ENCODE results near the gene NAA16. TPM values are rescaled to one million over a fixed set of nuclear protein-coding genes. Genes with fewer than 3 reads are reported as not detected.

Gene NAA16
- total RNA-seq, 1 experiment from 2014 or later: 27.2 TPM

DNA sequence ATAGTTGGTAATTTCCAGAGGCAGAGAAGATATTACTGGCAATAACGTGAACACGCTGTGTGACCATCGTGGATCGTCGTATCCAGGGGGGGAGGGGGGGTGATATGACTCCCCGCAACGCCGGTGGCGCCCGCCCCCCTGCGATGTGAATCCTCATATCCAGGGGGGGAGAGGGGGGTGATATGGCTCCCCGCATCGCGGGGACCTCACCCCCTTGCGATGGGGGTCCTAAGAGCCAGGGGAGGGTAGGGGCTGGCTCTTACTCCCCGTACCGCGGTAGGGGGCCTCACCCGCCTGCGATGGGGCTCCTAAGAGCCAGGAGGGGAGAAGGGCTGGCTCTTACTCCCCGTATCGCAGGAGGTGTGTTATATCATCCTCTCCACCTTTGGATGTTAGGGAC, 115.0 kb downstream of the NAA16 start:
- DNase-seq (ENCODE audit: low spot score): no peak
- Histone ChIP-seq H3K4me3 (ENCODE audit: low read depth, low read length, poor library complexity, severe bottlenecking) (no peak overlapping the region), H3K4me1 (ENCODE audit: insufficient read depth, low read length, poor library complexity, severe bottlenecking) (no peaks in the 10 kb centered on the region), H3K27me3 (replicated peaks; ENCODE audit: insufficient read depth, low read depth, low read length, poor library complexity) (no peaks in the 10 kb centered on the region), H3K27ac (ENCODE audit: low read depth, low read length, poor library complexity, severe bottlenecking) (no peak overlapping the region), H3K9me3 (ENCODE audit: low read depth, low read length, poor library complexity, severe bottlenecking) (no peaks in the 10 kb centered on the region), H3K36me3 (ENCODE audit: insufficient read depth, low read length, poor library complexity, severe bottlenecking) (no peaks in the 10 kb centered on the region)
- BruUV-seq (replicated peaks): no TSS peak
- intact Hi-C loops (cut with micrococcal nuclease; ENCODE audit: unreplicated experiment): no loop called here
- CTCF ChIA-PET: no interaction called here
- TF ChIP-seq, protein P1, sequence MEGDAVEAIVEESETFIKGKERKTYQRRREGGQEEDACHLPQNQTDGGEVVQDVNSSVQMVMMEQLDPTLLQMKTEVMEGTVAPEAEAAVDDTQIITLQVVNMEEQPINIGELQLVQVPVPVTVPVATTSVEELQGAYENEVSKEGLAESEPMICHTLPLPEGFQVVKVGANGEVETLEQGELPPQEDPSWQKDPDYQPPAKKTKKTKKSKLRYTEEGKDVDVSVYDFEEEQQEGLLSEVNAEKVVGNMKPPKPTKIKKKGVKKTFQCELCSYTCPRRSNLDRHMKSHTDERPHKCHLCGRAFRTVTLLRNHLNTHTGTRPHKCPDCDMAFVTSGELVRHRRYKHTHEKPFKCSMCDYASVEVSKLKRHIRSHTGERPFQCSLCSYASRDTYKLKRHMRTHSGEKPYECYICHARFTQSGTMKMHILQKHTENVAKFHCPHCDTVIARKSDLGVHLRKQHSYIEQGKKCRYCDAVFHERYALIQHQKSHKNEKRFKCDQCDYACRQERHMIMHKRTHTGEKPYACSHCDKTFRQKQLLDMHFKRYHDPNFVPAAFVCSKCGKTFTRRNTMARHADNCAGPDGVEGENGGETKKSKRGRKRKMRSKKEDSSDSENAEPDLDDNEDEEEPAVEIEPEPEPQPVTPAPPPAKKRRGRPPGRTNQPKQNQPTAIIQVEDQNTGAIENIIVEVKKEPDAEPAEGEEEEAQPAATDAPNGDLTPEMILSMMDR (conservative IDR thresholded peaks at IDR 0.05; ENCODE audit: low read depth, low read length): no peak
- TF ChIP-seq EZH2 (IDR thresholded peaks at IDR 0.05; ENCODE audit: borderline replicate concordance, low read depth, low read length, poor library complexity, severe bottlenecking): no peak
- POLR2A ChIA-PET (ENCODE audit: low non-redundant PET): no interaction called here

Other genes starting within 250 kb of the NAA16 start
- 11.9 and 12.5 TPM in 2 replicates for gene WBP4, start 249.8 kb upstream of the NAA16 start, total RNA-seq (2021)
- 14.5 and 15.7 TPM in 2 replicates for gene KBTBD6, start 178.5 kb upstream of the NAA16 start, total RNA-seq (2021)
- 10.2 and 10.8 TPM in 2 replicates for gene KBTBD7, start 116.7 kb upstream of the NAA16 start, total RNA-seq (2021)
- 16.5 and 18.0 TPM in 2 replicates for gene MTRF1, start 47.7 kb upstream of the NAA16 start, total RNA-seq (2021)
- gene RGCC, start 146.3 kb downstream of the NAA16 start, total RNA-seq (2021): not detected in 2 replicates